GM23248 (cell line): ENCODE measurements around the gene PLXDC2.

ENCODE experiments used
- EZH2 ChIP-seq: fragments of 200-600 bp; sonication (generic); IDR thresholded peaks from 2 replicates; pipeline ENCODE4 v1.6.1; 2018; ENCODE audit warnings: antibody characterized with exemption, mild to moderate bottlenecking; ENCODE audit not compliant: insufficient read depth, poor library complexity, severe bottlenecking
- EZH2phosphoT487 ChIP-seq: fragments of 200-600 bp; sonication (generic); IDR thresholded peaks from 2 replicates; pipeline ENCODE4 v1.6.1; 2018; ENCODE audit warnings: antibody characterized with exemption, moderate library complexity, mild to moderate bottlenecking, low read depth; ENCODE audit not compliant: insufficient read depth

DNA sequence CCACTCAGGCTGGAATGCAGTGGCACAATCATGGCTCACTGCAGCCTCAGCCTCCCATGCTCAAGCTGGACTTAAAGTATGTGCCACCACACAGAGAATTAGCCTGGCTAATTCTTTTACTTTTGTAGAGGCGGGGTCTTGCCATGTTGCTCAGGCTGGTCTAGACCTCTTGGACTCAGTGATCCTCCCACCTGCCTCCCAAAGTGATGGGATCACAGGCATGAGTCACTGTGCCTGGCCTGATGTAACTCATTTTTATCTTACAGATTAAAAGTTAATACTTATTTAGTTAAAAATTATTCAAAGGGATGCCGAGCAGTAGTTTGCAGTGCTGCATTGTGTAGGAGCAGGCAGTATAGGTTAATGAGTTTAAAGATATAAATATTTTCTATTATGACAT lies 12.6 kb upstream of the PLXDC2 start:
- TF ChIP-seq EZH2 (no peak), EZH2phosphoT487 (no peak)
